ENCODE data around the gene MAJIN. TPM values are rescaled to one million over a fixed set of nuclear protein-coding genes. Genes with fewer than 3 reads are reported as not detected.

Gene MAJIN
- polyA plus RNA-seq, 1 of the 3 experiments (the other 2 are of a cell fraction) = not detected

GRCh38 chr11:64909653-64910343, 62.1 kb downstream of the MAJIN start:
- no peak for DNase-seq
- Histone ChIP-seq H3K4me3 (ENCODE audit: low read depth in 2 of 2, low read length in 1 of 2) (no peak overlapping the region), H3K9me3 (no peaks in the 10 kb centered on the region), H3K27me3 (ENCODE audit: insufficient read depth) (no peaks in the 10 kb centered on the region), H3K79me2 (ENCODE audit: insufficient read depth) (no peaks in the 10 kb centered on the region), H3F3A (replicated peaks; ENCODE audit: insufficient read depth) (no peaks in the 10 kb centered on the region), H4K20me1 (ENCODE audit: insufficient read depth) (no peaks in the 10 kb centered on the region), H3K4me1 (ENCODE audit: control insufficient read depth in 1 of 2, insufficient read depth in 2 of 2, low read depth in 1 of 2, low read length in 1 of 2) (no peaks in the 10 kb centered on the region), H3K9ac (no peak overlapping the region), H3K4me2 (no peak overlapping the region), H3K27ac (ENCODE audit: low read depth in 2 of 2, low read length in 1 of 2) (no peak overlapping the region), H3K36me3 (replicated peaks in 1 of 2; ENCODE audit: control insufficient read depth in 1 of 2, insufficient read depth in 2 of 2, low read length in 1 of 2) (peaks cover 0 to 75% of the 10 kb centered on the region in 2 experiments), H3K9me2 (no peaks in the 10 kb centered on the region), H2AFZ (ENCODE audit: low read depth) (no peak overlapping the region)
- 98% methylated on average over 17 of the region's 39 CpGs for WGBS (ENCODE audit: low lambda C conversion rate)
- ChIA-PET CTCF (interaction anchor here (0.6 to 1.3 kb wide), 4 partner anchors 10 to 208 kb away, joined by 3 read pairs; partner anchors contain the start of gene ZNHIT2), POLR2A (no interaction called here)
- TF ChIP-seq CHD2 (IDR thresholded peaks at IDR 0.05; ENCODE audit: low read length, partially characterized antibody) (no peak), MXI1 (IDR thresholded peaks at IDR 0.05; ENCODE audit: low read depth, low read length) (no peak), ZBTB33 (IDR thresholded peaks at IDR 0.05; ENCODE audit: borderline replicate concordance, low read depth) (no peak), RAD21 (IDR thresholded peaks at IDR 0.05; ENCODE audit: low read length) (no peak), NFIC (IDR thresholded peaks at IDR 0.05; ENCODE audit: borderline replicate concordance) (no peak), SMC3 (IDR thresholded peaks at IDR 0.05; ENCODE audit: low read depth, low read length) (no peak), USF2 (IDR thresholded peaks at IDR 0.05; ENCODE audit: borderline replicate concordance, low read depth, low read length) (no peak), TAF1 (IDR thresholded peaks at IDR 0.05; ENCODE audit: borderline replicate concordance, low read depth, low read length) (no peak), MEF2A (IDR thresholded peaks at IDR 0.05; ENCODE audit: borderline replicate concordance, low read depth) (no peak), EP300 (IDR thresholded peaks at IDR 0.05; ENCODE audit: borderline replicate concordance in 1 of 2, low read depth in 1 of 2, low read length in 1 of 2) (no peak), FOXJ3 (CRISPR knock-in tag; IDR thresholded peaks at IDR 0.05) (no peak), POLR2AphosphoS5 (IDR thresholded peaks at IDR 0.05; ENCODE audit: low read depth, low read length) (no peak)

- H2AFZ ChIP-seq (ENCODE audit: low read depth) = no peak overlapping the region
- POLR2A ChIA-PET = no interaction called here
- CTCF ChIA-PET = interaction anchor here (1.3 kb wide), 1 partner anchor 30 kb away, joined by 3 read pairs; no protein-coding TSS in a partner anchor
- TF ChIP-seq NRF1 (IDR thresholded peaks at IDR 0.05; ENCODE audit: low read depth, low read length) (no peak), TEAD4 (IDR thresholded peaks at IDR 0.05; ENCODE audit: borderline replicate concordance, insufficient read depth) (no peak), PBX3 (IDR thresholded peaks at IDR 0.05) (no peak), REST (IDR thresholded peaks at IDR 0.05; ENCODE audit: low read depth, low read length) (no peak), GABPA (IDR thresholded peaks at IDR 0.05; ENCODE audit: low read depth) (no peak), MAX (IDR thresholded peaks at IDR 0.05; ENCODE audit: low read depth) (no peak), ELF1 (IDR thresholded peaks at IDR 0.05) (no peak), POLR2AphosphoS5 (IDR thresholded peaks at IDR 0.05; ENCODE audit: low read depth, low read length) (no peak), MEF2A (IDR thresholded peaks at IDR 0.05; ENCODE audit: borderline replicate concordance, low read depth) (no peak), SMC3 (IDR thresholded peaks at IDR 0.05; ENCODE audit: low read depth, low read length) (no peak)
Measured at GRCh38 chr11:64908766-64909165, 63.1 kb downstream of the MAJIN start.

More at GRCh38 chr11:64908766-64909165, 63.1 kb downstream of the MAJIN start:
- Histone ChIP-seq H3K9ac (no peak overlapping the region), H3K27ac (ENCODE audit: low read depth in 2 of 2, low read length in 1 of 2) (no peak overlapping the region), H4K20me1 (ENCODE audit: insufficient read depth) (no peaks in the 10 kb centered on the region), H3K4me2 (no peak overlapping the region), H3F3A (replicated peaks; ENCODE audit: insufficient read depth) (no peaks in the 10 kb centered on the region), H3K79me2 (ENCODE audit: insufficient read depth) (no peaks in the 10 kb centered on the region), H3K9me2 (no peaks in the 10 kb centered on the region), H3K4me3 (ENCODE audit: low read depth in 2 of 2, low read length in 1 of 2) (no peak overlapping the region), H3K4me1 (ENCODE audit: control insufficient read depth in 1 of 2, insufficient read depth in 2 of 2, low read depth in 1 of 2, low read length in 1 of 2) (no peaks in the 10 kb centered on the region), H3K36me3 (replicated peaks in 1 of 2; ENCODE audit: control insufficient read depth in 1 of 2, insufficient read depth in 2 of 2, low read length in 1 of 2) (peaks cover 0 to 69% of the 10 kb centered on the region in 2 experiments), H3K9me3 (no peaks in the 10 kb centered on the region), H3K27me3 (ENCODE audit: insufficient read depth) (no peaks in the 10 kb centered on the region)
- 78% methylated on average over 5 of the region's 11 CpGs for WGBS (ENCODE audit: low lambda C conversion rate)
- DNase-seq = no peak

Measured in SK-N-SH (cell line).